Neuronal stem cell (in vitro differentiated cells): Measurements from ENCODE around the gene KDM6A.

ENCODE experiments used
- DNase-seq: peaks from one replicate; pipeline ENCODE4 v3.0.0-alpha.2; 2013; ENCODE audit warnings: low spot score
- H2AFZ ChIP-seq: one replicate; pipeline ENCODE4 v1.6.1; 2013; ENCODE audit warnings: mild to moderate bottlenecking, low read length, inconsistent platforms
- H2AK5ac ChIP-seq: 2 replicates; pipeline ENCODE4 v1.6.1; 2013; ENCODE audit warnings: low read depth, mild to moderate bottlenecking, inconsistent platforms, low read length, moderate library complexity, mixed read lengths
- H2BK120ac ChIP-seq: 2 replicates; pipeline ENCODE4 v1.6.1; 2013; ENCODE audit warnings: low read depth, mild to moderate bottlenecking, inconsistent platforms, low read length, moderate library complexity, mixed read lengths
- H2BK12ac ChIP-seq: one replicate; pipeline ENCODE4 v1.6.1; 2013; ENCODE audit warnings: low read length, inconsistent platforms
- H2BK15ac ChIP-seq: 2 replicates; pipeline ENCODE4 v1.6.1; 2013; ENCODE audit warnings: mild to moderate bottlenecking, low read length, inconsistent platforms, mixed read lengths
- H2BK5ac ChIP-seq: one replicate; pipeline ENCODE4 v1.6.1; 2013; ENCODE audit warnings: inconsistent platforms, mild to moderate bottlenecking, low read length, moderate library complexity
- H3K14ac ChIP-seq: one replicate; pipeline ENCODE4 v1.6.1; 2013; ENCODE audit warnings: low read length, inconsistent platforms
- H3K18ac ChIP-seq: 2 replicates; pipeline ENCODE4 v1.6.1; 2013; ENCODE audit warnings: low read length, inconsistent platforms
- H3K23ac ChIP-seq: 2 replicates; pipeline ENCODE4 v1.6.1; 2013; ENCODE audit warnings: low read depth, mild to moderate bottlenecking, mixed read lengths, low read length, inconsistent platforms; ENCODE audit not compliant: poor library complexity
- H3K27ac ChIP-seq: replicated peaks from 3 replicates; pipeline ENCODE4 v1.5.1; 2013; ENCODE audit warnings: low read length, inconsistent platforms
- H3K27me3 ChIP-seq, 3 experiments: 2 replicates each; pipeline ENCODE4 v1.6.1; 2013; ENCODE audit warnings: low read length in 3 of 3, mild to moderate bottlenecking in 2 of 3, inconsistent platforms in 1 of 3, low read depth in 1 of 3, mixed read lengths in 1 of 3, moderate library complexity in 1 of 3; ENCODE audit not compliant: control insufficient read depth in 3 of 3, insufficient read depth in 3 of 3
- H3K36me3 ChIP-seq, 2 donors: replicated peaks in 1 of 2; 2 replicates each; pipeline ENCODE4 v1.6.1; 2013; ENCODE audit warnings: low read length in 2 of 2; ENCODE audit not compliant: control insufficient read depth in 2 of 2, insufficient read depth in 2 of 2
- H3K4ac ChIP-seq: 2 replicates; pipeline ENCODE4 v1.6.1; 2013; ENCODE audit warnings: inconsistent platforms, mild to moderate bottlenecking, low read length, moderate library complexity
- H3K4me1 ChIP-seq, 2 donors: 1 replicate in 1 of 2; 2 replicates in 1 of 2; pipeline ENCODE4 v1.6.1; 2013; ENCODE audit warnings: low read length in 2 of 2, low read depth in 1 of 2; ENCODE audit not compliant: control insufficient read depth in 2 of 2, insufficient read depth in 1 of 2
- H3K4me2 ChIP-seq: one replicate; pipeline ENCODE4 v1.6.1; 2013; ENCODE audit warnings: mild to moderate bottlenecking, low read length, inconsistent platforms; ENCODE audit not compliant: insufficient read depth, poor library complexity, severe bottlenecking
- H3K4me3 ChIP-seq, 2 donors: 2 replicates each; pipeline ENCODE4 v1.5.1; 2013; ENCODE audit warnings: low read length in 2 of 2, mild to moderate bottlenecking in 2 of 2, inconsistent platforms in 1 of 2, moderate library complexity in 1 of 2
- H3K79me1 ChIP-seq: one replicate; pipeline ENCODE4 v1.6.1; 2013; ENCODE audit warnings: low read depth, mild to moderate bottlenecking, inconsistent platforms, low read length, moderate library complexity
- H3K9ac ChIP-seq: one replicate; pipeline ENCODE4 v1.6.1; 2013; ENCODE audit warnings: mild to moderate bottlenecking, low read depth, low read length, inconsistent platforms; ENCODE audit not compliant: poor library complexity
- H3K9me3 ChIP-seq, 2 donors: replicated peaks in 1 of 2; 2 replicates each; pipeline versions ENCODE3 to v1.6.1; 2013; ENCODE audit warnings: low read length in 2 of 2, mild to moderate bottlenecking in 2 of 2, inconsistent platforms in 1 of 2, low read depth in 1 of 2, mixed read lengths in 1 of 2, moderate library complexity in 1 of 2; ENCODE audit not compliant: control insufficient read depth in 2 of 2, insufficient read depth in 1 of 2
- H4K8ac ChIP-seq: one replicate; pipeline ENCODE4 v1.6.1; 2013; ENCODE audit warnings: low read depth, mild to moderate bottlenecking, inconsistent platforms, low read length, moderate library complexity
- H4K91ac ChIP-seq: one replicate; pipeline ENCODE4 v1.6.1; 2013; ENCODE audit warnings: low read length, low read depth, mild to moderate bottlenecking, inconsistent platforms; ENCODE audit not compliant: poor library complexity
- WGBS, 2 donors: extraction: QIAGEN DNeasy Blood & Tissue Kit; methylation state at CpG; one replicate each; pipeline ENCODE4 v1.1.7; 2013; ENCODE audit warnings: missing lambda C conversion rate in 2 of 2, mixed read lengths in 1 of 2; ENCODE audit not compliant: insufficient read length in 2 of 2, insufficient replicate concordance in 1 of 2; ENCODE audit errors: extremely low coverage in 2 of 2; 5-methylcytosine and 5-hydroxymethylcytosine counted together

KDM6A gene

GRCh38 chrX:44945736-44946135, 72.7 kb downstream of the KDM6A start:
- Histone ChIP-seq H3K18ac (no peak overlapping the region), H2BK15ac (no peak overlapping the region), H4K8ac (no peak overlapping the region), H2BK120ac (no peak overlapping the region), H3K23ac (no peak overlapping the region), H3K14ac (no peak overlapping the region), H2AK5ac (no peak overlapping the region), H3K9me3 (peaks cover 0 to 20% of the 10 kb centered on the region in 2 donors), H2BK5ac (no peak overlapping the region), H3K27ac (no peak overlapping the region), H2AFZ (no peak overlapping the region), H3K4me1 (no peaks in the 10 kb centered on the region), H3K27me3 (no peaks in the 10 kb centered on the region), H3K79me1 (no peaks in the 10 kb centered on the region), H3K36me3 (no peaks in the 10 kb centered on the region), H4K91ac (no peak overlapping the region), H3K4me2 (no peak overlapping the region), H3K9ac (no peak overlapping the region), H3K4ac (no peak overlapping the region), H2BK12ac (no peak overlapping the region), H3K4me3 (no peak overlapping the region)
- WGBS, 2 donors: no CpG with 5 or more reads among the region's 4 CpGs
- no peak for DNase-seq

DNA sequence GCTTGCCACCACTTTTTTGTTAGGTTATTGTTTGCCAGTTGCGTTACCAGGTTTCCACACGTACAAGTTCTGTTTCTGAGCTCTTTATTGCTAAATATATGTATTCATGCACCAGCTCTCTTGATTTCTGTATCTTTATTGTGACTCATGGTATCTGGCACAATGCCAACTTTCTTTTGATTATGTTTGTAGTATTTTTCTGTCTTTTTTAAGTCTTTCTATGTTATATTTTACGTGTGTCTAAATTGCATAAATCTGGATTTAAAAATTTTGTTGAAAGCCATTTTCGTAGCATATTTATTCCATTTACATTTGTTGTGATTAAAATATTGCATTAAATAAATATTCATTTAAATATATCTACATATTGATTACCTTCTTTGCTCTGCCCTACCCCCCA, 73.8 kb downstream of the KDM6A start:
- Histone ChIP-seq H3K4me1 (no peaks in the 10 kb centered on the region), H4K8ac (no peak overlapping the region), H3K27ac (no peak overlapping the region), H3K9ac (no peak overlapping the region), H3K9me3 (peaks cover 0 to 20% of the 10 kb centered on the region in 2 donors), H3K4me2 (no peak overlapping the region), H2AK5ac (no peak overlapping the region), H2BK15ac (no peak overlapping the region), H2BK12ac (no peak overlapping the region), H3K4me3 (no peak overlapping the region), H2BK5ac (no peak overlapping the region), H3K18ac (no peak overlapping the region), H3K79me1 (no peaks in the 10 kb centered on the region), H2BK120ac (no peak overlapping the region), H3K23ac (no peak overlapping the region), H4K91ac (no peak overlapping the region), H3K36me3 (no peaks in the 10 kb centered on the region), H2AFZ (no peak overlapping the region), H3K4ac (no peak overlapping the region), H3K14ac (no peak overlapping the region), H3K27me3 (no peaks in the 10 kb centered on the region)
- no peak for DNase-seq
- no CpG with 5 or more reads among the region's 4 CpGs for WGBS, 2 donors

DNA sequence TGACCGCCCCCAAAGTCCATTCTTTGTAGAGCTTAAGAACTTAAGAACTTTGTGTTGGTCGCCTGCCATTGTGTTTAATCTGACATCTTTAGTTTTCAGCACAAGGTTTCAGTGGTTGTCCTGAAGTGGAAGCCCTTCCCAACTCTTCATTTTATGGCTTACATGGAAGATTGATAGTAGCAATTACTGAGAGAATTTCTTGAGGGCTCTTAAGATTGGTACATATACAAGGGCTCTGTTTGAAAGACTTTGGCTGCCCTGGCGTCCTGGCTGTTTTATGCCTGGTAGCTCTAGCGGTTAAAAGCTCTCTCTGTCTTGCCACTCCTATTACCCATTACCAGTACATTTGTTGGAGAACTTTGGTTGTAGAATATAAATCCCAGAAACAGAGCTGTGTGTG, 75.0 kb downstream of the KDM6A start:
- Histone ChIP-seq H3K79me1 (no peaks in the 10 kb centered on the region), H3K36me3 (no peaks in the 10 kb centered on the region), H2AK5ac (no peak overlapping the region), H2BK5ac (no peak overlapping the region), H2BK12ac (no peak overlapping the region), H3K14ac (no peak overlapping the region), H2BK15ac (no peak overlapping the region), H4K91ac (no peak overlapping the region), H3K4ac (no peak overlapping the region), H3K4me2 (no peak overlapping the region), H3K4me3 (no peak overlapping the region), H4K8ac (no peak overlapping the region), H3K9ac (no peak overlapping the region), H3K4me1 (no peaks in the 10 kb centered on the region), H3K23ac (no peak overlapping the region), H3K9me3 (peaks cover 0 to 20% of the 10 kb centered on the region in 2 donors), H2AFZ (no peak overlapping the region), H3K27me3 (no peaks in the 10 kb centered on the region), H3K27ac (no peak overlapping the region), H3K18ac (no peak overlapping the region), H2BK120ac (no peak overlapping the region)
- no peak for DNase-seq
- WGBS, 2 donors: no CpG with 5 or more reads among the region's 4 CpGs

DNA sequence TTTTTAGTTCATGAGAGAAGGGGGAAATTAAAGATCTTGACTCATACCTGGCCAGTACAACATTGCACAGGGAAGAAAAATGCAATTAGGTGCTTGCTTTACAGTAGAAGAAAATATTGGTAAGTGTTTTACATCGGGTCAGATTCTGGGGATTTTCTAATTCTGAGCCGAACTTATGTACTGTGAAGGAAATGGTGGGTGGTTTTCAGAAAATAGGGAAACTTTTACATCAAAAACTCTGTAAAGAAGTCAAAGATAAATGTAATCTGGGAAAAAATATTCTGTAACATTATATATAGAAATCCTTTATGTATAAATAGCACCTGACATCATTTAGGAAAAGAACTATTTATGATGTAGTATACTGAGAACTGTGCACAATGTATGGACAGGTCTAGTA, 75.4 kb downstream of the KDM6A start:
- no CpG with 5 or more reads among the region's 2 CpGs for WGBS, 2 donors
- Histone ChIP-seq H3K4me3 (no peak overlapping the region), H3K27me3 (no peaks in the 10 kb centered on the region), H3K79me1 (no peaks in the 10 kb centered on the region), H4K8ac (no peak overlapping the region), H2AFZ (no peak overlapping the region), H3K4me1 (no peaks in the 10 kb centered on the region), H2BK15ac (no peak overlapping the region), H3K4me2 (no peak overlapping the region), H3K4ac (no peak overlapping the region), H3K23ac (no peak overlapping the region), H2BK120ac (no peak overlapping the region), H3K36me3 (no peaks in the 10 kb centered on the region), H3K27ac (no peak overlapping the region), H2AK5ac (no peak overlapping the region), H3K9ac (no peak overlapping the region), H4K91ac (no peak overlapping the region), H3K14ac (no peak overlapping the region), H2BK5ac (no peak overlapping the region), H3K18ac (no peak overlapping the region), H2BK12ac (no peak overlapping the region), H3K9me3 (peaks cover 0 to 20% of the 10 kb centered on the region in 2 donors)
- DNase-seq: no peak
